Tibial nerve (tissue), 4 donors: ENCODE results near the gene PDZD8.

Source experiments
- EP300 ChIP-seq, 2 donors: sonication (generic); formaldehyde crosslinking; IDR thresholded peaks; one replicate each; pipeline ENCODE4 v1.6.1; 2017; ENCODE audit warnings: antibody characterized with exemption in 2 of 2, mild to moderate bottlenecking in 1 of 2
- POLR2A ChIP-seq, 2 donors: fragments of 450-650 bp; IDR thresholded peaks; one replicate each; pipeline ENCODE4 v1.6.1; 2017; ENCODE audit warnings: antibody characterized with exemption in 2 of 2, mild to moderate bottlenecking in 2 of 2, moderate library complexity in 2 of 2
- TF ChIP-seq, protein P1 (sequence below), 5 experiments: fragments of 200-600 bp in 3 of 5; fragments of 450-650 bp in 2 of 5; sonication (generic) in 3 of 5; IDR thresholded peaks; one replicate each; pipeline ENCODE4 v1.5.1; 2016 to 2019; ENCODE audit warnings: antibody characterized with exemption in 5 of 5, mild to moderate bottlenecking in 3 of 5, moderate library complexity in 2 of 5

DNA sequence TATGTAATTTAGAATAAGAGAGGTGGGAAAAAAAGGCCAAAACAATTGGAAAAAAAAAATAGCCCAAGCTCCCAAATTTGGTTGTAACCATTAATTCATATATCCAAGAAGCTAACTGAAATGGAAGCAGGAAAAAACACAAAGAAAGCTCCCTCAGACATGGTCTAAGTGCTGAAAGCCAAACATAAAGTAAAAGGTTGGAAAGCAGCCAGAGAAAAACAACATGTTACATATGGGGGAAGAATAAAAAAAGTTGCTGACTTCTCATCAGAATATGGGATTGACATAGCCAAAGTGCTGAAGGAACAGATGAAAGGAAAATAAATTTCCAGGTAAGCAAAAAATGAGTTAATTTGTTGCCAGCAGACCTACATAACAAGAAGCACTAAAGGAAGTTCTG lies 40.3 kb downstream of the PDZD8 start:
- no peak for TF ChIP-seq POLR2A (IDR thresholded peaks at IDR 0.05)
- TF ChIP-seq, protein P1, sequence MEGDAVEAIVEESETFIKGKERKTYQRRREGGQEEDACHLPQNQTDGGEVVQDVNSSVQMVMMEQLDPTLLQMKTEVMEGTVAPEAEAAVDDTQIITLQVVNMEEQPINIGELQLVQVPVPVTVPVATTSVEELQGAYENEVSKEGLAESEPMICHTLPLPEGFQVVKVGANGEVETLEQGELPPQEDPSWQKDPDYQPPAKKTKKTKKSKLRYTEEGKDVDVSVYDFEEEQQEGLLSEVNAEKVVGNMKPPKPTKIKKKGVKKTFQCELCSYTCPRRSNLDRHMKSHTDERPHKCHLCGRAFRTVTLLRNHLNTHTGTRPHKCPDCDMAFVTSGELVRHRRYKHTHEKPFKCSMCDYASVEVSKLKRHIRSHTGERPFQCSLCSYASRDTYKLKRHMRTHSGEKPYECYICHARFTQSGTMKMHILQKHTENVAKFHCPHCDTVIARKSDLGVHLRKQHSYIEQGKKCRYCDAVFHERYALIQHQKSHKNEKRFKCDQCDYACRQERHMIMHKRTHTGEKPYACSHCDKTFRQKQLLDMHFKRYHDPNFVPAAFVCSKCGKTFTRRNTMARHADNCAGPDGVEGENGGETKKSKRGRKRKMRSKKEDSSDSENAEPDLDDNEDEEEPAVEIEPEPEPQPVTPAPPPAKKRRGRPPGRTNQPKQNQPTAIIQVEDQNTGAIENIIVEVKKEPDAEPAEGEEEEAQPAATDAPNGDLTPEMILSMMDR (IDR thresholded peaks at IDR 0.05): no peak
- no peak for TF ChIP-seq EP300 (IDR thresholded peaks at IDR 0.05)
